ENCODE data around the gene TBC1D14. TPM values are rescaled to one million over a fixed set of nuclear protein-coding genes. Genes with fewer than 3 reads are reported as not detected.
A peak's percentile ranks its signal among the peaks of the same experiment; 100 is the strongest.

The TBC1D14 gene
- total and polyA plus RNA-seq, 10 of the 15 experiments (the other 5 are each of a cell fraction or from before 2014, with no cell fraction given) = 0.87 to 39.3 (median 30.1) TPM

DNA sequence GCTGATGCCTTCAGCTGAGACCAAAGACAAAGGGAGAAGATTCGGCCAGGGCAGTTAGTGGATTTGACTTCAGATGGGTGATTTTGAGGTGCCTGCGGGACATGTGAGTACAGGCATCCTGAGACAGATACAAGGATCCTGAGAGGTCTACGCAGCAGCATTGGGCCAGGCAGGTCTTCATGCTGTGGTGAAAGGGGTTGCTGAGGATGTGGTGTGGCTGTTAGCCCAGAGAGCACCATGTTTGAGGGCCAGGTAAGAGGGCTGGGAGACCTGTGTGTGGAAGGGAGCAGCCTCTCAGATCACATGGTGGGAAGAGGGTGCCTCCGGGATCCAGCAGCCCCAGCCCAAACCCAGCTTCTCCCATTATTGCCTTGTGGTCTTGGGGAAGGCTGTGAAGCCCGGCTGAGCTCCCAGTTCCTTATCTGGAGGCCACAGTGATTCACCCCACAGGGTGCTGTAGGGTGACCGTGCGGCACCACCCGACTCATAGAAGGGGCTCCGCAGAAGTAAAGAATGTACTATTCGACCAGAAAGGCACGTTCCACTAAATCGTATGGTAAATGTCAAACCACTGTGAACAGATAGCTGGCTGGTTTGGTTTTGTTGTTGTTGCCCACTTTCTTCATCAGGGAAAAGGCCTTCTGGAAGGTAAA, 105.9 kb downstream of the TBC1D14 start:
- POLR2A ChIA-PET = interaction anchor here (0.5 to 1.2 kb wide), 2 partner anchors 29 to 51 kb away, joined by 3 read pairs; no protein-coding TSS in a partner anchor

More for the DNA sequence above, 105.9 kb downstream of the TBC1D14 start:
- no peak overlapping the region for H3K9ac ChIP-seq (ENCODE audit: control insufficient read depth, insufficient read depth, low read length)
- no peak overlapping the region for H3K4me3 ChIP-seq
- no peak overlapping the region for H2AFZ ChIP-seq (ENCODE audit: control insufficient read depth, low read depth, low read length)
- H3K27me3 ChIP-seq (replicated peaks in 1 of 2; ENCODE audit: control insufficient read depth in 2 of 2, insufficient read depth in 2 of 2, low read length in 1 of 2) = no peaks in the 10 kb centered on the region
- WGBS (ENCODE audit: insufficient coverage, insufficient replicate concordance, low lambda C conversion rate, missing lambda C conversion rate) = 84% methylated on average over 12 of the region's 12 CpGs
- CTCF ChIA-PET = no interaction called here
- RAD21 ChIA-PET (ENCODE audit: unreplicated experiment) = no interaction called here
- no peaks in the 10 kb centered on the region; the same call in 1 of the 3 replicates for H3K9me3 ChIP-seq (replicated peaks; ENCODE audit: control insufficient read depth, insufficient read depth, low read length)
- no peak for FAIRE-seq
- no peak overlapping the region for H3K4me2 ChIP-seq (ENCODE audit: control insufficient read depth, insufficient read depth)
- intact Hi-C loops (cut with micrococcal nuclease; ENCODE audit: unreplicated experiment) (no loop called here), in situ Hi-C loops (cut with MboI) (no loop called here)
- H3K27ac ChIP-seq (ENCODE audit: control insufficient read depth, insufficient read depth) = peak overlapping the region; percentile 14; the same call in 1 of the 2 replicates
- no TSS peak for BruUV-seq (replicated peaks)
- no peak for ATAC-seq
- H4K20me1 ChIP-seq (ENCODE audit: control insufficient read depth, insufficient read depth) = no peaks in the 10 kb centered on the region
- peaks cover 26 to 30% of the 10 kb centered on the region in 2 experiments for H3K36me3 ChIP-seq (ENCODE audit: control insufficient read depth in 2 of 2, insufficient read depth in 2 of 2, low read length in 1 of 2)
- TF ChIP-seq RAD51 (IDR thresholded peaks at IDR 0.05) (no peak), EED (IDR thresholded peaks at IDR 0.05; ENCODE audit: low read depth) (no peak), RAD21 (IDR thresholded peaks at IDR 0.05; ENCODE audit: insufficient read depth, low read depth, low read length) (no peak)
- TF ChIP-seq, protein P1, sequence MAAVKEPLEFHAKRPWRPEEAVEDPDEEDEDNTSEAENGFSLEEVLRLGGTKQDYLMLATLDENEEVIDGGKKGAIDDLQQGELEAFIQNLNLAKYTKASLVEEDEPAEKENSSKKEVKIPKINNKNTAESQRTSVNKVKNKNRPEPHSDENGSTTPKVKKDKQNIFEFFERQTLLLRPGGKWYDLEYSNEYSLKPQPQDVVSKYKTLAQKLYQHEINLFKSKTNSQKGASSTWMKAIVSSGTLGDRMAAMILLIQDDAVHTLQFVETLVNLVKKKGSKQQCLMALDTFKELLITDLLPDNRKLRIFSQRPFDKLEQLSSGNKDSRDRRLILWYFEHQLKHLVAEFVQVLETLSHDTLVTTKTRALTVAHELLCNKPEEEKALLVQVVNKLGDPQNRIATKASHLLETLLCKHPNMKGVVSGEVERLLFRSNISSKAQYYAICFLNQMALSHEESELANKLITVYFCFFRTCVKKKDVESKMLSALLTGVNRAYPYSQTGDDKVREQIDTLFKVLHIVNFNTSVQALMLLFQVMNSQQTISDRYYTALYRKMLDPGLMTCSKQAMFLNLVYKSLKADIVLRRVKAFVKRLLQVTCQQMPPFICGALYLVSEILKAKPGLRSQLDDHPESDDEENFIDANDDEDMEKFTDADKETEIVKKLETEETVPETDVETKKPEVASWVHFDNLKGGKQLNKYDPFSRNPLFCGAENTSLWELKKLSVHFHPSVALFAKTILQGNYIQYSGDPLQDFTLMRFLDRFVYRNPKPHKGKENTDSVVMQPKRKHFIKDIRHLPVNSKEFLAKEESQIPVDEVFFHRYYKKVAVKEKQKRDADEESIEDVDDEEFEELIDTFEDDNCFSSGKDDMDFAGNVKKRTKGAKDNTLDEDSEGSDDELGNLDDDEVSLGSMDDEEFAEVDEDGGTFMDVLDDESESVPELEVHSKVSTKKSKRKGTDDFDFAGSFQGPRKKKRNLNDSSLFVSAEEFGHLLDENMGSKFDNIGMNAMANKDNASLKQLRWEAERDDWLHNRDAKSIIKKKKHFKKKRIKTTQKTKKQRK (IDR thresholded peaks at IDR 0.05; ENCODE audit: low read depth, low read length) = no peak
- H3K79me2 ChIP-seq (ENCODE audit: control insufficient read depth, insufficient read depth, low read length) = no peaks in the 10 kb centered on the region; the same call in 1 of the 2 replicates
- peaks cover 17% of the 10 kb centered on the region for H3K4me1 ChIP-seq (ENCODE audit: control insufficient read depth, insufficient read depth, low read length)
- no peak for DNase-seq (ENCODE audit: low read depth, low spot score)
- SMC1A ChIA-PET (ENCODE audit: uncharacterized antibody, unreplicated experiment) = interaction anchor here (1.0 kb wide), 1 partner anchor 30 kb away, joined by 3 read pairs; no protein-coding TSS in a partner anchor
